H1 (cell line): ENCODE data around the gene MTARC1. TPM values are rescaled to one million over a fixed set of nuclear protein-coding genes. Genes with fewer than 3 reads are reported as not detected.

Experiments used
- CTCF ChIA-PET: fragments of 300-600 bp; sonication (Branson Sonifier 250); formaldehyde crosslinking; loops from one replicate; lab custom pipeline; 2021; ENCODE audit not compliant: partially characterized antibody; lab: Charles Lee
- POLR2A ChIA-PET: fragments of 300-600 bp; sonication (Branson Sonifier 250); formaldehyde crosslinking; loops from one replicate; lab custom pipeline; 2021; ENCODE audit warnings: inconsistent platforms; ENCODE audit not compliant: partially characterized antibody; lab: Charles Lee
- DNase-seq, 2 experiments: peaks; one replicate each; pipeline versions ENCODE4 v3.0.0 to v3.0.0-alpha.2; 2010 to 2022; ENCODE audit warnings: low spot score in 2 of 2, low read depth in 1 of 2, mixed read lengths in 1 of 2
- FAIRE-seq: peaks from 2 replicates; lab custom pipeline; 2011; peaks lifted over from hg19 to GRCh38; lab: Jason Lieb, UNC
- H2AFZ ChIP-seq: 2 replicates; pipeline ENCODE4 v1.8.1; 2012; ENCODE audit warnings: low read length, inconsistent platforms
- H2AK5ac ChIP-seq: 2 replicates; pipeline ENCODE4 v1.6.1; 2013; ENCODE audit warnings: low read depth, low read length
- H2BK120ac ChIP-seq: replicated peaks from 2 replicates; pipeline ENCODE3; 2013; ENCODE audit warnings: low read depth, low read length, inconsistent platforms
- H2BK12ac ChIP-seq: 2 replicates; pipeline ENCODE4 v1.6.1; 2013; ENCODE audit warnings: low read depth, low read length
- H2BK15ac ChIP-seq: 2 replicates; pipeline ENCODE4 v1.6.1; 2013; ENCODE audit warnings: low read length
- H2BK20ac ChIP-seq: 2 replicates; pipeline ENCODE4 v1.6.1; 2013; ENCODE audit warnings: low read length
- H2BK5ac ChIP-seq: 2 replicates; pipeline ENCODE4 v1.6.1; 2013; ENCODE audit warnings: low read depth, low read length
- H3K14ac ChIP-seq: 2 replicates; pipeline ENCODE4 v1.6.1; 2013; ENCODE audit warnings: inconsistent platforms; ENCODE audit not compliant: insufficient read length
- H3K18ac ChIP-seq: 2 replicates; pipeline ENCODE4 v1.6.1; 2013; ENCODE audit warnings: low read length; ENCODE audit errors: extremely low read depth
- H3K23ac ChIP-seq: 2 replicates; pipeline ENCODE4 v1.6.1; 2013; ENCODE audit warnings: inconsistent platforms; ENCODE audit not compliant: insufficient read length
- H3K23me2 ChIP-seq: 2 replicates; pipeline ENCODE4 v1.6.1; 2013; ENCODE audit warnings: low read depth, low read length
- H3K27ac ChIP-seq: 2 replicates; pipeline ENCODE4 v1.6.1; 2011; ENCODE audit warnings: low read depth, low read length, inconsistent platforms
- H3K27me3 ChIP-seq, 4 experiments: replicated peaks in 1 of 4; 1 replicate in 1 of 4; 2 replicates in 3 of 4; pipeline versions ENCODE4 v1.6.1 to v1.8.1; 2011 to 2013; ENCODE audit warnings: low read length in 3 of 4, mild to moderate bottlenecking in 3 of 4, inconsistent platforms in 2 of 4, mixed read lengths in 2 of 4, moderate library complexity in 1 of 4; ENCODE audit not compliant: control insufficient read depth in 3 of 4, insufficient read depth in 3 of 4; ENCODE audit errors: extremely low read depth in 1 of 4
- H3K36me3 ChIP-seq, 4 experiments: 2 replicates each; pipeline versions ENCODE4 v1.6.1 to v1.8.1; 2011 to 2013; ENCODE audit warnings: mild to moderate bottlenecking in 4 of 4, low read length in 3 of 4, moderate library complexity in 2 of 4, control low read depth in 1 of 4, inconsistent platforms in 1 of 4; ENCODE audit not compliant: insufficient read depth in 4 of 4, control insufficient read depth in 2 of 4
- H3K4ac ChIP-seq: replicated peaks from 2 replicates; pipeline ENCODE3; 2013; ENCODE audit warnings: low read length, low read depth, mixed read lengths, inconsistent platforms; ENCODE audit not compliant: insufficient read length
- H3K4me1 ChIP-seq, 4 experiments: replicated peaks in 1 of 4; 1 replicate in 1 of 4; 2 replicates in 3 of 4; pipeline versions ENCODE4 v1.6.1 to v1.8.1; 2011 to 2013; ENCODE audit warnings: low read length in 3 of 4, inconsistent platforms in 2 of 4, mixed read lengths in 1 of 4; ENCODE audit not compliant: insufficient read depth in 4 of 4, control insufficient read depth in 3 of 4
- H3K4me2 ChIP-seq, 2 experiments: 2 replicates each; pipeline versions ENCODE4 v1.6.1 to v1.8.1; 2011 to 2013; ENCODE audit warnings: low read depth in 2 of 2, low read length in 2 of 2, control low read depth in 1 of 2, inconsistent platforms in 1 of 2, mild to moderate bottlenecking in 1 of 2; ENCODE audit not compliant: insufficient read depth in 1 of 2
- H3K4me3 ChIP-seq, 4 experiments: fragments of 200-600, 300-600 bp in 1 of 4; sonication (generic), shearing (Covaris generic), sonication (Bioruptor Twin) in 1 of 4; 2 replicates each; pipeline versions ENCODE4 v1.5.1 to v1.8.1; 2011 to 2016; ENCODE audit warnings: low read length in 4 of 4, low read depth in 3 of 4, control low read depth in 2 of 4, inconsistent platforms in 2 of 4, mild to moderate bottlenecking in 2 of 4, mixed read lengths in 1 of 4, moderate library complexity in 1 of 4; ENCODE audit not compliant: insufficient read depth in 2 of 4; ENCODE audit errors: extremely low read depth in 1 of 4
- H3K56ac ChIP-seq: replicated peaks from 2 replicates; pipeline ENCODE3; 2013; ENCODE audit warnings: low read depth, mild to moderate bottlenecking, mixed read lengths, low read length, inconsistent platforms; ENCODE audit not compliant: insufficient read length
- H3K79me1 ChIP-seq: 2 replicates; pipeline ENCODE4 v1.6.1; 2013; ENCODE audit warnings: low read depth, low read length, control low read depth
- H3K79me2 ChIP-seq, 2 experiments: 2 replicates each; pipeline versions ENCODE4 v1.6.1 to v1.8.1; 2012 to 2013; ENCODE audit warnings: low read length in 2 of 2, mild to moderate bottlenecking in 2 of 2, inconsistent platforms in 1 of 2; ENCODE audit not compliant: insufficient read depth in 2 of 2, control insufficient read depth in 1 of 2
- H3K9ac ChIP-seq, 4 experiments: replicated peaks in 1 of 4; 1 replicate in 1 of 4; 2 replicates in 3 of 4; pipeline versions ENCODE4 v1.6.1 to v1.8.1; 2011 to 2013; ENCODE audit warnings: low read depth in 3 of 4, low read length in 3 of 4, control low read depth in 2 of 4, mild to moderate bottlenecking in 2 of 4, moderate library complexity in 2 of 4, inconsistent platforms in 1 of 4; ENCODE audit errors: extremely low read depth in 1 of 4
- H3K9me3 ChIP-seq, 2 experiments: 2 replicates each; pipeline versions ENCODE4 v1.6.1 to v1.8.1; 2012 to 2013; ENCODE audit warnings: mild to moderate bottlenecking in 2 of 2, moderate library complexity in 2 of 2, control low read depth in 1 of 2, inconsistent platforms in 1 of 2, low read depth in 1 of 2, low read length in 1 of 2, mixed read lengths in 1 of 2; ENCODE audit not compliant: insufficient read depth in 2 of 2
- H4K20me1 ChIP-seq, 2 experiments: replicated peaks in 1 of 2; 2 replicates each; pipeline versions ENCODE3 to v1.8.1; 2011 to 2013; ENCODE audit warnings: inconsistent platforms in 2 of 2, low read length in 2 of 2, mild to moderate bottlenecking in 1 of 2; ENCODE audit not compliant: insufficient read depth in 2 of 2, control insufficient read depth in 1 of 2
- H4K5ac ChIP-seq: 2 replicates; pipeline ENCODE4 v1.6.1; 2013; ENCODE audit warnings: low read length, low read depth, mixed read lengths, inconsistent platforms; ENCODE audit not compliant: insufficient read length
- H4K8ac ChIP-seq: 2 replicates; pipeline ENCODE4 v1.8.0; 2013; ENCODE audit warnings: mild to moderate bottlenecking, moderate library complexity, low read length, inconsistent platforms; ENCODE audit not compliant: insufficient read depth; ENCODE audit errors: extremely low read depth
- H4K91ac ChIP-seq: replicated peaks from 2 replicates; pipeline ENCODE3; 2013; ENCODE audit warnings: low read length, mixed read lengths, inconsistent platforms; ENCODE audit not compliant: insufficient read length
- CBX5 ChIP-seq: fragments of 300-800, 300-1000 bp; sonication (generic); IDR thresholded peaks from 2 replicates; pipeline ENCODE4 v1.7.1; 2016; ENCODE audit warnings: antibody characterized with exemption, low read length, low read depth
- POU5F1 ChIP-seq: IDR thresholded peaks from 2 replicates; pipeline ENCODE4 v1.6.1; 2011; ENCODE audit warnings: low read depth, mild to moderate bottlenecking, low read length, moderate library complexity
- SIX5 ChIP-seq: IDR thresholded peaks from 2 replicates; pipeline ENCODE4 v1.6.1; 2011; ENCODE audit warnings: mild to moderate bottlenecking, low read depth, low read length
- WGBS, 2 experiments: shearing (Covaris generic) in 1 of 2; methylation state at CpG; one replicate each; pipeline versions ENCODE4 v1.1.6 to v1.1.7; 2013 to 2015; ENCODE audit warnings: low lambda C conversion rate in 2 of 2, mixed read lengths in 2 of 2, inconsistent platforms in 1 of 2, low coverage in 1 of 2, missing lambda C conversion rate in 1 of 2; ENCODE audit not compliant: insufficient replicate concordance in 2 of 2, insufficient coverage in 1 of 2, insufficient read length in 1 of 2; ENCODE audit errors: extremely low coverage in 1 of 2, missing lambda C conversion rate in 1 of 2; 5-methylcytosine and 5-hydroxymethylcytosine counted together
- polyA plus RNA-seq, 7 experiments: library from polyadenylated mRNA; depleted of rRNA in 3 of 7; stranded (reverse) in 5 of 7; unstranded in 2 of 7; fragments of >200 nt in 5 of 7; fragments of 200-250 nt in 2 of 7; gene quantifications; 1 replicate in 5 of 7; 2 replicates in 1 of 7; 4 replicates in 1 of 7; pipeline versions ENCODE4 v1.2.1 to v1.2.3, GENCODE V29; 2011 to 2013; ENCODE audit warnings: missing spikeins in 2 of 7, mixed read lengths in 2 of 7
- total RNA-seq: library from RNA; stranded (reverse); fragmentation: NEBNext Ultra II Directional; extraction: Animal tissue kit (Norgen Biotek cat#: 25700); gene quantifications from 2 replicates; pipeline ENCODE4 v1.2.1, GENCODE V29; 2021
- TF ChIP-seq, protein P1 (sequence below), 3 experiments: IDR thresholded peaks; 1 replicate in 2 of 3; 2 replicates in 1 of 3; pipeline versions ENCODE4 v1.5.1 to v1.6.1; 2011; ENCODE audit warnings: low read length in 3 of 3, mild to moderate bottlenecking in 3 of 3, inconsistent platforms in 2 of 3, low read depth in 1 of 3, moderate library complexity in 1 of 3; ENCODE audit not compliant: insufficient read depth in 1 of 3; ENCODE audit errors: control extremely low read depth in 1 of 3

Gene MTARC1
- total and polyA plus RNA-seq, 2 of the 8 experiments (the other 6 are each of a cell fraction or from before 2014, with no cell fraction given): 17.2 to 46.2 TPM

GRCh38 chr1:220741825-220742224 lies 44.9 kb upstream of the MTARC1 start:
- Histone ChIP-seq H3K23ac (no peak overlapping the region), H4K8ac (no peak overlapping the region), H2BK120ac (no peak overlapping the region), H2BK5ac (no peak overlapping the region), H3K9me3 (no peaks in the 10 kb centered on the region), H2BK15ac (no peak overlapping the region), H4K5ac (no peak overlapping the region), H3K79me1 (no peaks in the 10 kb centered on the region), H4K20me1 (no peaks in the 10 kb centered on the region), H3K9ac (no peak overlapping the region), H3K4ac (no peak overlapping the region), H3K4me1 (peaks cover 0 to under 1% (median 0%) of the 10 kb centered on the region in 4 experiments; a peak in 1 of 7 replicates), H3K4me3 (no peak overlapping the region), H2BK20ac (no peak overlapping the region), H3K4me2 (no peak overlapping the region), H3K79me2 (no peaks in the 10 kb centered on the region), H4K91ac (no peak overlapping the region), H3K36me3 (no peaks in the 10 kb centered on the region), H2BK12ac (no peak overlapping the region), H3K27me3 (peaks cover 0 to 15% (median 4%) of the 10 kb centered on the region in 4 experiments; a peak in 5 of 7 replicates), H3K27ac (no peak overlapping the region), H3K23me2 (no peaks in the 10 kb centered on the region; the same call in 1 of the 2 replicates), H3K14ac (no peak overlapping the region), H2AK5ac (no peak overlapping the region), H2AFZ (no peak overlapping the region), H3K18ac (no peak overlapping the region), H3K56ac (no peak overlapping the region)
- POLR2A ChIA-PET: interaction anchor here (0.7 to 1.3 kb wide), 3 partner anchors 9 to 45 kb away, joined by 3 to 4 read pairs (median 4); partner anchors contain the start of gene MTARC1
- CTCF ChIA-PET: interaction anchor here (1.1 to 2.5 kb wide), 6 partner anchors 8 to 62 kb away, joined by 3 to 9 read pairs (median 5); no protein-coding TSS in a partner anchor
- DNase-seq: no peak
- WGBS, 2 experiments: 82% methylated on average over 1 of the region's 1 CpG; no CpG with 5 or more reads in 1 of the 2 experiments
- TF ChIP-seq, protein P1, sequence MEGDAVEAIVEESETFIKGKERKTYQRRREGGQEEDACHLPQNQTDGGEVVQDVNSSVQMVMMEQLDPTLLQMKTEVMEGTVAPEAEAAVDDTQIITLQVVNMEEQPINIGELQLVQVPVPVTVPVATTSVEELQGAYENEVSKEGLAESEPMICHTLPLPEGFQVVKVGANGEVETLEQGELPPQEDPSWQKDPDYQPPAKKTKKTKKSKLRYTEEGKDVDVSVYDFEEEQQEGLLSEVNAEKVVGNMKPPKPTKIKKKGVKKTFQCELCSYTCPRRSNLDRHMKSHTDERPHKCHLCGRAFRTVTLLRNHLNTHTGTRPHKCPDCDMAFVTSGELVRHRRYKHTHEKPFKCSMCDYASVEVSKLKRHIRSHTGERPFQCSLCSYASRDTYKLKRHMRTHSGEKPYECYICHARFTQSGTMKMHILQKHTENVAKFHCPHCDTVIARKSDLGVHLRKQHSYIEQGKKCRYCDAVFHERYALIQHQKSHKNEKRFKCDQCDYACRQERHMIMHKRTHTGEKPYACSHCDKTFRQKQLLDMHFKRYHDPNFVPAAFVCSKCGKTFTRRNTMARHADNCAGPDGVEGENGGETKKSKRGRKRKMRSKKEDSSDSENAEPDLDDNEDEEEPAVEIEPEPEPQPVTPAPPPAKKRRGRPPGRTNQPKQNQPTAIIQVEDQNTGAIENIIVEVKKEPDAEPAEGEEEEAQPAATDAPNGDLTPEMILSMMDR (IDR thresholded peaks at IDR 0.05; ENCODE audit: control extremely low read depth in 1 of 3, insufficient read depth in 1 of 3, low read depth in 1 of 3, low read length in 3 of 3): no peak
- no peak for TF ChIP-seq POU5F1
- no peak for TF ChIP-seq SIX5
- TF ChIP-seq CBX5: no peak
- FAIRE-seq: no peak
